WTC11 (cell line): ENCODE results near the gene GARS1. TPM values are rescaled to one million over a fixed set of nuclear protein-coding genes. Genes with fewer than 3 reads are reported as not detected.

Experiments
- ATAC-seq: fragments of 200-7000 bp; cut with Tn5 transposase; 2 replicates; pipeline ENCODE4 v1.10.0; 2021; ENCODE audit warnings: mild to moderate bottlenecking, moderate library complexity
- CTCF ChIA-PET: fragments of 300-600 bp; sonication (Branson Sonifier 250); formaldehyde crosslinking; loops from one replicate; lab custom pipeline; 2021; ENCODE audit warnings: antibody characterized with exemption; lab: Charles Lee
- POLR2A ChIA-PET: fragments of 350-600 bp; sonication (Branson Sonifier 250); formaldehyde crosslinking; loops from one replicate; lab custom pipeline; 2021; ENCODE audit warnings: antibody characterized with exemption; lab: Charles Lee
- DNase-seq: peaks from one replicate; pipeline ENCODE4 v3.0.0; 2021; ENCODE audit warnings: low spot score
- H3K27ac Mint-ChIP-seq: 2 replicates; pipeline ENCODE4 v1.8.0; 2021; ENCODE audit warnings: mixed read lengths
- H3K27me3 Mint-ChIP-seq: 2 replicates; pipeline ENCODE4 v1.8.0; 2021; ENCODE audit warnings: low read depth, mild to moderate bottlenecking, moderate library complexity, mixed read lengths
- H3K36me3 Mint-ChIP-seq: 2 replicates; pipeline ENCODE4 v1.8.0; 2021; ENCODE audit warnings: mixed read lengths
- H3K4me1 Mint-ChIP-seq: 2 replicates; pipeline ENCODE4 v1.8.0; 2022; ENCODE audit warnings: mixed read lengths
- H3K4me3 Mint-ChIP-seq: 2 replicates; pipeline ENCODE4 v1.8.0; 2021; ENCODE audit warnings: mild to moderate bottlenecking, moderate library complexity, mixed read lengths
- H3K9me3 Mint-ChIP-seq: 2 replicates; pipeline ENCODE4 v1.8.0; 2021; ENCODE audit warnings: mixed read lengths
- EMX1 ChIP-seq: fragments of 250-450 bp; sonication (Bioruptor Pico); IDR thresholded peaks from 2 replicates; pipeline ENCODE4 v1.8.0; 2021; ENCODE audit warnings: mild to moderate bottlenecking
- FOXJ3 ChIP-seq: sonication (generic); formaldehyde crosslinking; IDR thresholded peaks from 2 replicates; pipeline ENCODE4 v1.9.0; 2021; ENCODE audit warnings: missing genetic modification reagents, mild to moderate bottlenecking, borderline replicate concordance
- HMGA2 ChIP-seq: fragments of 250-450 bp; sonication (Bioruptor Pico); IDR thresholded peaks from 2 replicates; pipeline ENCODE4 v1.4.0; 2021; ENCODE audit warnings: mild to moderate bottlenecking, moderate library complexity
- HMGXB4 ChIP-seq: sonication (generic); formaldehyde crosslinking; IDR thresholded peaks from 2 replicates; pipeline ENCODE4 v1.8.1; 2023; ENCODE audit warnings: mild to moderate bottlenecking, moderate library complexity, missing genetic modification reagents
- JUN ChIP-seq: sonication (generic); formaldehyde crosslinking; IDR thresholded peaks from 2 replicates; pipeline ENCODE4 v1.8.0; 2023; ENCODE audit warnings: mild to moderate bottlenecking, missing genetic modification reagents
- MLX ChIP-seq: sonication (generic); formaldehyde crosslinking; IDR thresholded peaks from 2 replicates; pipeline ENCODE4 v1.8.1; 2023; ENCODE audit warnings: mild to moderate bottlenecking, missing genetic modification reagents, moderate library complexity
- MYBL2 ChIP-seq: sonication (generic); formaldehyde crosslinking; IDR thresholded peaks from 2 replicates; pipeline ENCODE4 v1.8.1; 2023; ENCODE audit warnings: mild to moderate bottlenecking, moderate library complexity, missing genetic modification reagents
- SOX15 ChIP-seq: fragments of 250-450 bp; sonication (Bioruptor Pico); IDR thresholded peaks from 2 replicates; pipeline ENCODE4 v1.9.0; 2021; ENCODE audit warnings: mild to moderate bottlenecking
- TCF7 ChIP-seq: sonication (generic); formaldehyde crosslinking; IDR thresholded peaks from 2 replicates; pipeline ENCODE4 v1.8.0; 2022; ENCODE audit warnings: mild to moderate bottlenecking, low read depth, missing genetic modification reagents, moderate library complexity
- ZNF232 ChIP-seq: sonication (generic); formaldehyde crosslinking; IDR thresholded peaks from 2 replicates; pipeline ENCODE4 v1.8.0; 2022; ENCODE audit warnings: mild to moderate bottlenecking, missing genetic modification reagents
- ZNF423 ChIP-seq: fragments of 250-450 bp; sonication (Bioruptor Pico); IDR thresholded peaks from 2 replicates; pipeline ENCODE4 v2.1.2; 2022; ENCODE audit warnings: mild to moderate bottlenecking, moderate library complexity
- ZNF671 ChIP-seq: fragments of 250-450 bp; sonication (Bioruptor Pico); IDR thresholded peaks from 2 replicates; pipeline ENCODE4 v1.8.0; 2021; ENCODE audit warnings: mild to moderate bottlenecking
- total RNA-seq: library from RNA; stranded (reverse); gene quantifications from 3 replicates; pipeline ENCODE4 v1.2.3, GENCODE V29; 2021
- TF ChIP-seq, protein P1 (sequence below): fragments of 250-450 bp; sonication (Bioruptor Pico); IDR thresholded peaks from 2 replicates; pipeline ENCODE4 v2.1.2; 2022; ENCODE audit warnings: mild to moderate bottlenecking, moderate library complexity
- TF ChIP-seq, protein P2 (sequence below): sonication (generic); formaldehyde crosslinking; IDR thresholded peaks from 2 replicates; pipeline ENCODE4 v1.8.0; 2022; ENCODE audit warnings: mild to moderate bottlenecking, missing genetic modification reagents
- TF ChIP-seq, protein P3 (sequence below): fragments of 200-600 bp; IDR thresholded peaks from 2 replicates; pipeline ENCODE4 v1.8.0; 2022; ENCODE audit warnings: antibody characterized with exemption
- TF ChIP-seq, protein P4 (sequence below): fragments of 250-450 bp; sonication (Bioruptor Pico); IDR thresholded peaks from 2 replicates; pipeline ENCODE4 v1.9.0; 2021; ENCODE audit warnings: mild to moderate bottlenecking
- TF ChIP-seq, protein P5 (sequence below): sonication (generic); formaldehyde crosslinking; IDR thresholded peaks from 2 replicates; pipeline ENCODE4 v1.8.1; 2023; ENCODE audit warnings: mild to moderate bottlenecking, missing genetic modification reagents, moderate library complexity
- TF ChIP-seq, protein P6 (sequence below): sonication (generic); formaldehyde crosslinking; IDR thresholded peaks from 2 replicates; pipeline ENCODE4 v1.8.1; 2023; ENCODE audit warnings: mild to moderate bottlenecking, missing genetic modification reagents, borderline replicate concordance

Gene GARS1
- total RNA-seq, 1 experiment from 2014 or later = 236 TPM

DNA sequence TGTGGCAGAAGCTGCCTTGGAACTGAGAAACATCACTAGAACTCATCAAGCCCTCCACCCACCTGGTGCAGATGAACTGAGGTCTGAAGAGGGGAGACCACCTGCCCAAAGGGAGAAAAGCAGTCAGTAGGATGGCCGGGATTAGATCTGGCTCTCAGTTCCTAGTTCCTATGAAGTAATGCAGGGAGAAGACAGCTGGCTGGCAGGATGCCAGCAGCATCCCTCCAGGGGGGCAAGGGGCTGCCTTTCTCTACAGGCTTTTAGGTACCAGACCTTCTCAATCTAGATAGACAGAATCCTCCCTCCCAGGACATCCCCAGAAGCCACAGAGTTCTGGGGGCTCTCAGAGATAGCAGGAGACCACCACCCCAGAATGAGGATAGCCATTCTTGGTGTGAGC is 79.7 kb downstream of the GARS1 start:
- Mint-ChIP-seq H3K27ac (no peak overlapping the region), H3K27me3 (peaks cover 18% of the 10 kb centered on the region), H3K9me3 (0 out of 2 replicates have a peak, but pooled peaks cover 5% of the 10 kb centered on the region), H3K4me1 (peaks cover 11% of the 10 kb centered on the region), H3K36me3 (no peaks in the 10 kb centered on the region), H3K4me3 (no peak overlapping the region)
- DNase-seq = no peak
- TF ChIP-seq FOXJ3 (no peak), TCF7 (CRISPR knock-in tag) (no peak), HMGXB4 (CRISPR knock-in tag) (no peak), ZNF423 (CRISPR knock-in tag) (no peak), MLX (no peak), SOX15 (no peak), EMX1 (CRISPR knock-in tag) (no peak), ZNF232 (CRISPR knock-in tag) (no peak)
- TF ChIP-seq, protein P1, sequence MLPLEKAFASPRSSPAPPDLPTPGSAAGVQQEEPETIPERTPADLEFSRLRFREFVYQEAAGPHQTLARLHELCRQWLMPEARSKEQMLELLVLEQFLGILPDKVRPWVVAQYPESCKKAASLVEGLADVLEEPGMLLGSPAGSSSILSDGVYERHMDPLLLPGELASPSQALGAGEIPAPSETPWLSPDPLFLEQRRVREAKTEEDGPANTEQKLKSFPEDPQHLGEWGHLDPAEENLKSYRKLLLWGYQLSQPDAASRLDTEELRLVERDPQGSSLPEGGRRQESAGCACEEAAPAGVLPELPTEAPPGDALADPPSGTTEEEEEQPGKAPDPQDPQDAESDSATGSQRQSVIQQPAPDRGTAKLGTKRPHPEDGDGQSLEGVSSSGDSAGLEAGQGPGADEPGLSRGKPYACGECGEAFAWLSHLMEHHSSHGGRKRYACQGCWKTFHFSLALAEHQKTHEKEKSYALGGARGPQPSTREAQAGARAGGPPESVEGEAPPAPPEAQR (CRISPR knock-in tag) = no peak
- TF ChIP-seq, protein P2, sequence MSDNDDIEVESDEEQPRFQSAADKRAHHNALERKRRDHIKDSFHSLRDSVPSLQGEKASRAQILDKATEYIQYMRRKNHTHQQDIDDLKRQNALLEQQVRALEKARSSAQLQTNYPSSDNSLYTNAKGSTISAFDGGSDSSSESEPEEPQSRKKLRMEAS (CRISPR knock-in tag) = no peak
- TF ChIP-seq, protein P3, sequence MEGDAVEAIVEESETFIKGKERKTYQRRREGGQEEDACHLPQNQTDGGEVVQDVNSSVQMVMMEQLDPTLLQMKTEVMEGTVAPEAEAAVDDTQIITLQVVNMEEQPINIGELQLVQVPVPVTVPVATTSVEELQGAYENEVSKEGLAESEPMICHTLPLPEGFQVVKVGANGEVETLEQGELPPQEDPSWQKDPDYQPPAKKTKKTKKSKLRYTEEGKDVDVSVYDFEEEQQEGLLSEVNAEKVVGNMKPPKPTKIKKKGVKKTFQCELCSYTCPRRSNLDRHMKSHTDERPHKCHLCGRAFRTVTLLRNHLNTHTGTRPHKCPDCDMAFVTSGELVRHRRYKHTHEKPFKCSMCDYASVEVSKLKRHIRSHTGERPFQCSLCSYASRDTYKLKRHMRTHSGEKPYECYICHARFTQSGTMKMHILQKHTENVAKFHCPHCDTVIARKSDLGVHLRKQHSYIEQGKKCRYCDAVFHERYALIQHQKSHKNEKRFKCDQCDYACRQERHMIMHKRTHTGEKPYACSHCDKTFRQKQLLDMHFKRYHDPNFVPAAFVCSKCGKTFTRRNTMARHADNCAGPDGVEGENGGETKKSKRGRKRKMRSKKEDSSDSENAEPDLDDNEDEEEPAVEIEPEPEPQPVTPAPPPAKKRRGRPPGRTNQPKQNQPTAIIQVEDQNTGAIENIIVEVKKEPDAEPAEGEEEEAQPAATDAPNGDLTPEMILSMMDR = no peak
- TF ChIP-seq, protein P4, sequence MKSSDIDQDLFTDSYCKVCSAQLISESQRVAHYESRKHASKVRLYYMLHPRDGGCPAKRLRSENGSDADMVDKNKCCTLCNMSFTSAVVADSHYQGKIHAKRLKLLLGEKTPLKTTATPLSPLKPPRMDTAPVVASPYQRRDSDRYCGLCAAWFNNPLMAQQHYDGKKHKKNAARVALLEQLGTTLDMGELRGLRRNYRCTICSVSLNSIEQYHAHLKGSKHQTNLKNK (CRISPR knock-in tag) = no peak
- TF ChIP-seq, protein P5, sequence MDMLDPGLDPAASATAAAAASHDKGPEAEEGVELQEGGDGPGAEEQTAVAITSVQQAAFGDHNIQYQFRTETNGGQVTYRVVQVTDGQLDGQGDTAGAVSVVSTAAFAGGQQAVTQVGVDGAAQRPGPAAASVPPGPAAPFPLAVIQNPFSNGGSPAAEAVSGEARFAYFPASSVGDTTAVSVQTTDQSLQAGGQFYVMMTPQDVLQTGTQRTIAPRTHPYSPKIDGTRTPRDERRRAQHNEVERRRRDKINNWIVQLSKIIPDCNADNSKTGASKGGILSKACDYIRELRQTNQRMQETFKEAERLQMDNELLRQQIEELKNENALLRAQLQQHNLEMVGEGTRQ = no peak
- TF ChIP-seq, protein P6, sequence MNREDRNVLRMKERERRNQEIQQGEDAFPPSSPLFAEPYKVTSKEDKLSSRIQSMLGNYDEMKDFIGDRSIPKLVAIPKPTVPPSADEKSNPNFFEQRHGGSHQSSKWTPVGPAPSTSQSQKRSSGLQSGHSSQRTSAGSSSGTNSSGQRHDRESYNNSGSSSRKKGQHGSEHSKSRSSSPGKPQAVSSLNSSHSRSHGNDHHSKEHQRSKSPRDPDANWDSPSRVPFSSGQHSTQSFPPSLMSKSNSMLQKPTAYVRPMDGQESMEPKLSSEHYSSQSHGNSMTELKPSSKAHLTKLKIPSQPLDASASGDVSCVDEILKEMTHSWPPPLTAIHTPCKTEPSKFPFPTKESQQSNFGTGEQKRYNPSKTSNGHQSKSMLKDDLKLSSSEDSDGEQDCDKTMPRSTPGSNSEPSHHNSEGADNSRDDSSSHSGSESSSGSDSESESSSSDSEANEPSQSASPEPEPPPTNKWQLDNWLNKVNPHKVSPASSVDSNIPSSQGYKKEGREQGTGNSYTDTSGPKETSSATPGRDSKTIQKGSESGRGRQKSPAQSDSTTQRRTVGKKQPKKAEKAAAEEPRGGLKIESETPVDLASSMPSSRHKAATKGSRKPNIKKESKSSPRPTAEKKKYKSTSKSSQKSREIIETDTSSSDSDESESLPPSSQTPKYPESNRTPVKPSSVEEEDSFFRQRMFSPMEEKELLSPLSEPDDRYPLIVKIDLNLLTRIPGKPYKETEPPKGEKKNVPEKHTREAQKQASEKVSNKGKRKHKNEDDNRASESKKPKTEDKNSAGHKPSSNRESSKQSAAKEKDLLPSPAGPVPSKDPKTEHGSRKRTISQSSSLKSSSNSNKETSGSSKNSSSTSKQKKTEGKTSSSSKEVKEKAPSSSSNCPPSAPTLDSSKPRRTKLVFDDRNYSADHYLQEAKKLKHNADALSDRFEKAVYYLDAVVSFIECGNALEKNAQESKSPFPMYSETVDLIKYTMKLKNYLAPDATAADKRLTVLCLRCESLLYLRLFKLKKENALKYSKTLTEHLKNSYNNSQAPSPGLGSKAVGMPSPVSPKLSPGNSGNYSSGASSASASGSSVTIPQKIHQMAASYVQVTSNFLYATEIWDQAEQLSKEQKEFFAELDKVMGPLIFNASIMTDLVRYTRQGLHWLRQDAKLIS (CRISPR knock-in tag) = no peak
- no peak for ATAC-seq
- ChIA-PET CTCF (no interaction called here), POLR2A (no interaction called here)

- ATAC-seq (no peak), DNase-seq (no peak)
- peaks cover 16% of the 10 kb centered on the region for H3K4me1 Mint-ChIP-seq
- POLR2A ChIA-PET = no interaction called here
- no peak overlapping the region for H3K27ac Mint-ChIP-seq
- 0 out of 2 replicates have a peak, but pooled peaks cover 5% of the 10 kb centered on the region for H3K9me3 Mint-ChIP-seq
- no peaks in the 10 kb centered on the region for H3K36me3 Mint-ChIP-seq
- CTCF ChIA-PET = no interaction called here
- H3K27me3 Mint-ChIP-seq = peaks cover 23% of the 10 kb centered on the region
- no peak overlapping the region for H3K4me3 Mint-ChIP-seq
- TF ChIP-seq HMGA2 = no peak
- TF ChIP-seq HMGXB4 (CRISPR knock-in tag) = no peak
- TF ChIP-seq, protein P6 (CRISPR knock-in tag) = no peak
- no peak for TF ChIP-seq MYBL2 (CRISPR knock-in tag)
- no peak for TF ChIP-seq ZNF671
- TF ChIP-seq JUN (CRISPR knock-in tag) = no peak
These were observed 80.2 kb downstream of the GARS1 start for GRCh38 chr7:30674876-30675275.
